Measurements from ENCODE around the gene ACOT7. TPM values are rescaled to one million over a fixed set of nuclear protein-coding genes. Genes with fewer than 3 reads are reported as not detected.
A peak's percentile ranks its signal among the peaks of the same experiment; 100 is the strongest.

The ACOT7 gene
- polyA plus RNA-seq, 1 donor: 17.7 TPM

DNA sequence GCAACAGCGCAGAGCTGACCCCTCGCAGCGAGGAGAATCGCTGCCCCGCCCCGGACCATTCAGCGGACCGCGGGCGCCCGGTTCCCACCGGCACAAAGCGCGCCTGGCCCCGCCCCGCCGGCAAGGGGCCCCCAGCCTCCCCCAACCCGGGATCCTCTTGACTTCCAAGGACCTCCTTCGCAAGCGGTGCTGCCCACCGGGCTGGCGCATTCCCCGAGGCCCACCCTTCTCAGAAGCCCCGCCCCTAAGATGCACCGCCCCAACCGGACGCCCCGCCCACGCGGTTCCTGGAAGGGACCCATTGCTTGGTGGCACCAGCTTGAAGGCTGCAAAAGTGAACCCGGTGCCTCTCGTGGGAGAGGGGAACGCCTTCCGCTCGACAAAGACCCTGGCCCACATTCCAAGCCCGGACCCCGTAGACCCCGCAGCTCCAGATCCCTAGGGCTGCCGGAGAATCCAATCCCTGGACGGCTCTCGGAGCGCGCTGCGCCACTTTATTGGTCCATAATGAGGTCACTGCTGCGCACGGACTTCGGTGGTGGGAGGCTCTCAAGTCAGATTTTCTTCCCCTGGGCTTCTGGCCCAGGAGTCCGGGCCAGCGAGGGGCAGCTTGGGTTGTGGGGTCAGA is 147.6 kb downstream of the ACOT7 start:
- DNase-seq: no peak

DNA sequence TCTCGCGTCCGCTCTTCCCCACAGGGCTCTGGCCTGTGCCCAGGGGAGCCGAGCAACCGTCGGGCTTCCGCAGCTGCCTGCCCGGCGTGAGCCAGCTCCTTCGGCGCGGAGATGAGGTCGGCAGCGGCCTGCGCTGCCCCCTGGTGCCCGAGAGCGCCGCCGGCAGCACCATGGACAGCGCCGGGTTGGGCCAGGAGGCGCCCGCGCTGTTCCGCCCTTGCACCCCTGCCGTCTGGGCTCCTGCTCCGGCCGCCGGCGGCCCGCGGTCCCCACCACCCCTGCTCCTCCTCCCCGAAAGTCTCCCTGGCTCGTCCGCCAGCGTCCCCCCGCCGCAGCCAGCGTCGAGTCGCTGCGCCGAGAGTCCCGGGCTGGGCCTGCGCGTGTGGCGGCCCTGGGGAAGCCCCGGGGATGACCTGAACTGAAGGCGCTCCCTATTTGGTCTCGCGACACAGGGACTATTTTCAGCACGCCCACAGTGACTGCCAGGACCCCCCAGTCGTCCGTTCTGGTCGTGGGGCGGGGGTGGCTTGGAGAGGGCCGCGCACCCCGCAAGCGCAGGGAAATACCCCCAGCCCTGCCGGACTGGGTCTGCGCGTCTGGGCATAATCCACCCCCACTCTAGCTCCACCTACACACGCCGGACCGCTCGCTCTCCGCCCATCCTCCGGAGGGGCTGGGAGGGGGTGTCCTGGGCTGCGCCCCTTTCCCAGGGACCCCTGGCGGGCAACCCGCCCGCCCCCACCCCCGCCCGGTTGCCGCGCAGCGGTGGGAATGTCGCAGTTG is 148.3 kb downstream of the ACOT7 start:
- peak; percentile 88 for DNase-seq

DNA sequence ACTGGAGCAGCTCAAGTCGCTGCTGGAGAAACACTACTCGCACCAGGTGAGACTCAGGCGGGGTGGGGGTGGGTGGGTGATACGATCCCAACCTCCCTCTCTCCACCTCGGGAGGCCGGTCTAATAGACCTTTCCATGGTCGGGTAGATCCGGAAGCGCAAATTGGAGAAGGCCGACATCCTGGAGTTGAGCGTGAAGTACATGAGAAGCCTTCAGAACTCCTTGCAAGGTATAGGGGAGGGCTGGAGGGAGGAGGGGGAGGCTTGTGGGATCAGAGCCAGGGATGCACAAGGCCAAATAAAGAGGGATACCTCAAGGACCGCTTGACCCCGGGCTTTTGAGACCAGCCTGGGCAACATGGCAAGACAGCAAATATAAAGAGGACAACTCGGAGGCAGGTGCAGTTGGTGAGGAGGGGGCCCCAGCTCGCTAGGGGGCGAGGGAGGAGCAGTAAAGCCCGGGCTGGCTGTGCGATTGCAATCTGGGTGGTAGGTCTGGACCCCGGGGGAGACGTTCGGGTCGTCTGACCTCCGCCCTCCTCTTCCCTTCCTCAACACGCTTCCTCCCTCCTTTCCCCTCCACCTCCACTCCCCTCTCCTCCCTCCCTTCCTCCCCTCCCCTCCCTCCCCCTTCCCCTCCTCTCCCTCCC is 149.0 kb downstream of the ACOT7 start:
- no peak for DNase-seq

DNA sequence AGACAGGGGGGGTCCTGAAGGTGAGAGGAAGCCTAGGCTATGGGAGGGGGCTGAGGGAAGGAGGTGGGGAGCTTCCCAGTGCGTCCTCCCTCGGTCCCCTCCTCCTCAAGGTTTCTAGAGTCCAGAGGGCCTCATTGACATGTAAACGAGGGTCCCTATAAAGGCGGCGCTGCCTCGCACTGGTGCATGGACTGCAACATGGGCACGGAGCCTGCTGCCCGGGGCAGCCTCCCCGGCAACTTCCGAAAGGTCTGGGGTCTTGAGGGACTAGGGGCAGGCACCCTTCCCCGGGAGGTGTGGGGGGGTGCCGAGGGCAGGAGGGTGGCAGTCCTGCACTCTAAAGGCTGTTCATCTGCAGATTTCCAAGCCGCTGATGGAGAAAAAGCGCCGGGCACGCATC is 149.6 kb downstream of the ACOT7 start, which contains the start of gene HES3:
TSS of gene HES3 (plus strand) at position 187 of the 400 bp plus-strand sequence. CDS start at position 374, 187 bp downstream.
- no peak for DNase-seq

DNA sequence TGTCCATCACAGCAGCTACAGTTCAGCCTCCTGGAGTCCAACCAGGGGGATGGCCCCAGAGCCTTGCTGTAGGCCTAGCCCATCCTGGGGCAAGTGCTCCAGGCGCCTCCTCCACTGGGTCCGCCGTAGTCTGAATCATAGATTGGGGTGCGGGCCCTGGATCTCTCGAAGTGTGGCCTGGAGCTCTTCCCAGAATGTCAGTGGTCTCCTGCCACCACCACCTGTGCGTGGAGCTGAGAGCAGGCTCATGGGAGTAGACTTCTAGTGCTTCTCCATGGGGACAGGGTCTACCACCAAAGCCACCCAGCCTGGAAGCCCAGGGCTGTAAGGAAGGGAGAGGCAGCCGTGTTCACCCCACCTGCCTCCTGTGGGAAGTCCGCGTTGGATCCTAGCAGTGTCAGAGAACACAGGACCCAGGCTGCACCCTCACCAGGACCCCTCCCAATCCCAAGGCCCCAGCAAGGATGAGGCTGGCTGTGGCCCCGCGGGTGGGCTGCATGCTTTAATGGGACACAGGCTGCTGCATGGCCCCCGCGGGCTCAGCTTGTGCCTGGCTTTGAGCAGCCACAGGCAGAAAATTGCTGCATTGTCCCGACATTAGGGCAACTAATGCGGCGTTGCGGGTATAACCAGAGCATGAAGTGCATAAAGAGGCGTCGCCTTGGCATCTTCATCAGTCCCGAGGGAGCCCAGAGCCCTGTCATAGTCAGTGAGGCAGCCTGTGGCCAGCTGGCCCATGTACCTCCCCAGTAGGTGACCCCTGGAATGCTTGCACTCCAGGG is 150.3 kb downstream of the ACOT7 start:
- DNase-seq: no peak

DNA sequence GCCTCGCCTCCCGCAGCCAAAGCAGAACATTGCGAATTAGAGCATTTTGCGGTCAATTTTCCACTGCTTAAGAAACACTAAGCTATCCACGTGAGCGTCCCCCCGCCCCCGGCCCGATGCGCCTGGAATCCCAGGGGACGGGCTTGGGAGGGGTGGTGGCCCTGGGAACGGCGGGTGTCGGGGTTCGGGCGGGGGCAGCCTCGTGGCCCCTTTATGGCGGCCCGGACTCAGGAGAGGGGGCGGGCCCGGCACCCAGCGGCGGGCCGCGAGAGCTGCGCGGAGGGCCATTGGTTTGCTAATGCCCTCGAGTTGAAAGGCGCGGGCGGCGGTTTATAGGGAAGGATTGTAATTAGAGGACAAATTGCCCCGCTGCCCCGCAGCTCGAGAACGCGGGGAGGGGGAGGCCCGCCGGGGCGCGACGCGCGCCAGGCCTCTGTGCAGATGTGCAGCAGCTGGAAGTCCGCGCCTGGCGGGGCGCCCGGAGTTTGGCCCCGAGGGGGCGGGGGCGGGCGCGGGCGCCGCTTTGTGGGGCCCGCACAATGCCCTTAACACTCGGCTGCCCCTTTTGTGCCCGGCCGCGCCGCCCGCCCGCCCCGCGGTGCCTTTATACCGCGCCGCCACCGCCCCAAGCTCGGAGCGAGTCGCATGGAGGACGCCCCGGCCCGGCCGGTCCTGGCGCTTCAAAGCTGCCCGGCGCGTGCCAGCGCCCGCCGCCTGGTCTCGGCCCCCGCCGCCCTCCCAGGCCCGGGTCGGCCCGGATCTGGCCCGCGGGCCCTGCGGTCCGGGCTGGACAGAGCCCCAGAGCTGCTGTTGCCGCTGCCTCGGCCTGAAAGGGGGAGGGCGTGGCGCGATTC is 151.5 kb downstream of the ACOT7 start:
- DNase-seq: no peak

DNA sequence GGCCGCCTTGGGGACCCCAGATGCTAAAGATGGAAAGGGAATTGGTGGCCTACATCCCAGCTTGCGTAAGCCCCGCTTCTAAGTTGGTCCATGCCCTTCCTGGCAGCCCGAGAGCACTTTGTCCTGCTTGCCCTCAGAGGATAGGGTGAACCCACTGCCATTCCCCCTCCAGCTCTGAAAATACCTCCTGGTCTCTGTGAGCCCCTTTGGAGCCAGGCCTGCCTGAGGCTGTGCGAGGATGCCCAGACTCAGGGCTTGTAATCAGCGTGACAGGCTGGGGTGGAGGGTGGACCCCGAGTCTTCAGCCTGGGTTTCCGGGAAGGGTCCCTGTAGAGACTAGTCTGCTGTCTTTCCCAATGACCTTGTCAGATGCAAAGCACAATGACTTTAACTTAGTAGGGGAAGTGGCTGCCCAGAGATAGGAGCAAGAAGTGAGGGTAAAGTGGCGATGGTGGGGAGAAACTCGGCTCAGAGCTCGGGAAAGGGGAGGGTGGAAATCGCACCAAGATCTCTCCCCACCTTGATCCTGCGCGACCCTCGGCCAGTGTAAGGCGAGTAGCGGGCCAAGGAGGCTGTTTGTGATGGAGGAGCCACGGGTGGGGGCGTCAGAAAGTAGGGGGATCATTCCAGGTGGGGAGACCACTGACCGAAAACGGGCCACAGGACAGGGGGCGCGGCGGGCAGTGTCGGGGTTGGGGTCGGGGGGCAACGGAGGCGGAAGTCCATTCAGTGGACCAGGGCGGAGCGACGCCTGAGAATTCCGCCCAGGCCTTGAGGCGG is 152.3 kb downstream of the ACOT7 start:
- no peak for DNase-seq

DNA sequence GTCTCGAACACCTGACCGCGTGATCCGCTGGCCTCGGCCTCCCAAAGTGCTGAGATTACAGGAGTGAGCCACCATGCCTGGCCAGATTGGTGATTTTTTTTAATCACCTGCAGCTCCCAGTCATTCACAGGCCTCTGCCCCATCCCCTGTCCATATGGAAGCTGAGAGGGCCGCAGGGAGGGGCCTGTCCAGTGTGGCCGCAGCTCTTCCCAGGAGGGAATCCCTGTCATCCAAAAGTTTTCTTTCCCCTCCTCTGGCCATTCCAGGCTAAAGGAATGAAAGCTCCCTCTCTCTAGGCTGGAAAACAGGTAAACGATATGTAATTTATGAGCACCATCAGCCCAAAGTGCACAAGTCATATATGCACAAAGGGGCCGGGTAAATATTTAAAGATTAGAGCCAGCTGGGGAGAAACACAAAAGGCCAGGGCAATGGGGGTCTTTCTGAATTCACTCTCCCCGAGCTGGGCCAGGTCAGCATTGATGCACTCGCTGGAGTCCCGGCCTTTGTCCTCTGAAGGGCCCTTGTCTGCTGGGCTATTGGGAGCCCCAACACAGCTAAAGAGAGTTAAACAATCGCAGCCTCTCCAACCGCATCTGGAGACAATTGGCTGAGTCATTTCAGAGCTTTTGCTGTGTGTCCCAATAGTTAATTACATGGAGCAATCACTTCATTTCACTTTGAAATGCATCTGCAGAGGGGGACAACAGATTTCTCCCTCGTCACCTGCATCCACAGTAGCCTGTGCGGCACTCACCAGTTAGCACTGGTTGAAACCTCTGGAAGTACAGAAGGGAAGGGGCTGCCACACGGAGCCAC is 153.4 kb downstream of the ACOT7 start:
- no peak for DNase-seq

DNA sequence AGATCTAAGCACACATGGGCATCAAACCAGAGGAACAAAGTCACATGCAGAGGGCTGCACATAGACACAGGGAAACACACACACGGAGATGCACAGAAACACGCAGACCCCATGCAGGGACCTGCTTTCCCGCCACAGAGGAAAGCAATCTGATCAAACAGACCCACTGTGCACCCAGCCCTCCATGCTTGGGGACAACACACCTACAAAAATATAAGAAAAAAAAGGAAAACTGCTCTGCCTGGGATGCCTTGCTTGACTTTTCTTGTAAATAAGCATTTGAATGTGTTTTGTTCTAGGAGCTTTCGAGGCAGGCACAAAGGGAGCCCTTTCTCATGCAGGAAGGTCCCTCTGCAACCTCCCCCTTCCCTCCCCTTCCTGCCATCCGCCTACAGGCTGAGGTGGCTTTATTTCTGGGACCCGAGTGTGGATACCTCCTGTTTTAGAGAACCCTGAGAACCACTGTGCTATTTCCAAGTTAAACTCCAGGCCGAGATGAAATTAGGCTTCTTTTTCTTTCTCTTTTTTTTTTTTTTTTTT is 154.3 kb downstream of the ACOT7 start:
- no peak for DNase-seq

DNA sequence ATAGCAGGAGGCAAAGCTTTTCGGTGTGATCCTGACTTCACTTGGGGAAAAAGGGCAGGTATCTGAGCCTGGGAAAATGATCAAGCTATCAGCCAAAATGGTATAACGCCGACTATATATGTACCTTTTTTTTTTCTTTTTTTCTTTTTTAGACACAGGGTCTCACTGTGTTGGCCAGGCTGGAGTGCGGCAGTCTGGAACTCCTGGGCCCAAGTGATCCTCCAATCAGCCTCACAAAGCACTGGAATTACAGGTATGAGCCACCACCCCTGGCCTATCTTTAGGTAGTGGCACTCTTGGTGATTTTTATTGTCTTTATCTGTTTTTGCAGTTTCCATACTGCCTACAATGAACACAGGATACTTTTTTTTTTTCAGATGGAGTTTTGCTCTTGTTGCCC is 156.5 kb downstream of the ACOT7 start:
- no peak for DNase-seq

DNA sequence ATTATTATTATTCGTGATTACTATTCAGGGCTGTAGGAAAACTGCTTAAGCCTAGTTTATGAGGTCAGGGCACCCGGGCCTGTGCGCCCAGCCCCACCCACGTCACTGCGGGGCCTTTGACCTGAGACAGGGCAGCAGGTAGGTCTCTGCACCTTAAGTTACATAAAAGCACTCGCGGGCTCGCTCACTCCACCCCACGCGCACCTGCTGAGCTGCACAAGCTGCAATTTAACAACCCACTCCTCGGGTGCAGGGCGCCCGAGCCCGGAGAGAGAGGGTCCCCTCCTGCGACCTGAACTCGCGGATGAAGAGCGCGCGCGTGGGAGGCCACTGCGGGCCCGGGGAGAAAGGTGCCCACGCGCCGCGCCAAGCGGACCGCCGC is 158.3 kb downstream of the ACOT7 start:
- no peak for DNase-seq

DNA sequence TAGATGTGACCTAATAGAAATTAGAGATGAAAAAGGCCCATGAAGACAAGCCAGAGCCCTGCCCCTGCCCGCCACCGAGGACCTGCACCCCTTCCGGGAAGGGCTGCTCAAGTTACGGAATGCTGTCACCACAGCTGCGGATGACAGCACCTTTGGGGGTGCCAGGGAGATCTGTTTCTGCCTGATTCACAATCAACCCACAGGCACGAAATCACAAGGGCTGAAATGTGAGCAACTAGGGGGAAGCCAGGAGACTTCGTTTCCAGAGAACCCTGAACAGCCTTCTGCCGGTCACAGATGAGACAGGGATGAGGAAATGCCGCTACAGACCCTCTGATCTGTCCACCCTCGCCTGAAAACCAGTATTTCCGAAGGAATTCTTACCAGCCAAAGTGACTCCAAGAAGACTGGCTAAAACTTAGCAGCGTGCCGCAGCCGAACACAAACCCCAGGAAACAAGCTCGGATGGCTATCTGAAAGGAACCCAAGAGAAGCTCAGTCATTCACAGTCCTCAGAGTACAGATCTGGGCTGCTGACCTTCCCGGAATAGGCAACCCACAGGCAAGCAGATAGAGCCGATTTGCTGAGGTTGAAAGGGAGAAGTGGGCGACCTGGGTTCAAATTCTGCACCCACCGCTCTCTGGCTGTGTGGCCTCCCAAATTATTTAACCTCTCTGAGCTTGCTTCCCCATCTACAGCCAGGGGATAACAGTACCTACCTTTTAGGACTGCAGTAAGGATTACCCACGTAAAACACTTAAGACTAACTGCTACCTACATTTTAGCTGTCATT is 158.9 kb downstream of the ACOT7 start:
- no peak for DNase-seq

DNA sequence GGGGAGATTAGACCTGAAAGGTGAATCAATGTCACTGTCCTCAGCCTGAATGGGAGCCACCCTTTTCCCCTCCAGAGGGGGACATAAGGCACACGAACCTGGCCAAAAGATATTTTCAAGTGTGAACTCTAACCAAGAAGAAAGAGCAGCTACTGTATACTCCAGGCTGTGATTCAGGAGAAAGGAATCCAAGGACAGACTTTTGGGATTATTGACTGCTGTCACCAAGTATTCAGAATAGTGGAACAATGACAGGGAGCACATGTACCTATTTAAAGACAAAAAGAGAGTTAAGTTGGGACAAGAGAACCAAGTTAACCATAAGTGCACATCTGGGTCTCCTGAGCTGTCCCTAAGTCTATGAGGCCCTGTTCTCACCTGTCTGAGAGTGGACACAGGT is 160.2 kb downstream of the ACOT7 start:
- DNase-seq: no peak

DNA sequence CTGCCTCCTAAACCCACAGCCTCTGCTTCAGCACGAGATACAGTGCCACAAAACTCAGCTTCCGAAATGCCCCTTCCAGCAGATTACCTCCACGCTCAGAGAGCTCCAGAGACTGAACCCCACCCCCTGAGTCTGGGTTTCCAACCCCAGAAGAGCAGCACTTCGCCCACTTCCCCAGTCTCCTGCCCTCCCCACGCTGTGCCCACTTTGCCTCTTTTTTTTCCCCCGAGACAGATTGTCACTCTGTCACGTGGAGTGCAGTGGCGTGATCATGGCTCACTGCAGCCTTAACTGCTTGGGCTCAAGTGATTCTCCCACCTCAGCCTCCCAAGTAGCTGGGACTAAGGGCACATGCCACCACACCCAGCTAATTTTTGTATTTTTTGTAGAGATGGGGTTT is 167.9 kb downstream of the ACOT7 start:
- no peak for DNase-seq

DNA sequence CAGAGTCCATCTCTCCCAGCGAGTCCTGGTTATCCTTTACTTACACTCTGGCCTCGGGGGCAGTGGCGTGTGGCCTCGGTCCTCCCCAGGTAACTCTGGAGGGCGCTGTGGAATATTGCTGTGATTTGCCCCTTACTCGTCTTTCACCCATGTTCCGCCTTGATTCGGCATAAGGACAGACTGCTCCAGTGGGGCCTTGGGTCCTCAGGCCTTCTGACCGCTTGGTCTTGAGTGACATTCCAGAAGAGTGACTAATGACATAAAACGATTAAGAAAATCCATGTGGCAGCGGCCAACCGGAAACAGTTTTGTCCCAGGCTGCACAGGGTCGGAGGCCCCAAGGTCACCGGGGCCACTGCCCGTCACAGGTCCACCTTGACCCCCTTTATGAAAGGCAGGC is 168.8 kb downstream of the ACOT7 start:
- DNase-seq: no peak

DNA sequence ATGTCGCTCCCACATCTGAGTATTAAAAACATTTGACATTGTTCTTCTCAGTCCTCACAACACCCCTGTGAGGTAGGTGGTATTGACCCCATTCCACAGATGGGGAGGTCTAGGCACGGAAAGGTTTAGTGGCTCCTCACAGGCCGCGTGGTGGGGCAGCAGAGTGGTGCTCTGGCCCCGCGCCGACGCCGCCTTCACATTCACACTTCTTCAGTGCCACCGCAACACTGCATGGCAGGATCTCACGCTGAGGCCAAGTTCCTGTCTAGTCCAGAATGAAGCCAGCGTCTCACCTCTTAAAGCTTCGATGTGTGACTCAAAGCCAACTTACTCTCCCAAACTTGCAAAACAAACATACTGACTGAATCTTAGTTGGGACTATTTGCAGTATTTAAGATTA is 169.9 kb downstream of the ACOT7 start:
- no peak for DNase-seq

DNA sequence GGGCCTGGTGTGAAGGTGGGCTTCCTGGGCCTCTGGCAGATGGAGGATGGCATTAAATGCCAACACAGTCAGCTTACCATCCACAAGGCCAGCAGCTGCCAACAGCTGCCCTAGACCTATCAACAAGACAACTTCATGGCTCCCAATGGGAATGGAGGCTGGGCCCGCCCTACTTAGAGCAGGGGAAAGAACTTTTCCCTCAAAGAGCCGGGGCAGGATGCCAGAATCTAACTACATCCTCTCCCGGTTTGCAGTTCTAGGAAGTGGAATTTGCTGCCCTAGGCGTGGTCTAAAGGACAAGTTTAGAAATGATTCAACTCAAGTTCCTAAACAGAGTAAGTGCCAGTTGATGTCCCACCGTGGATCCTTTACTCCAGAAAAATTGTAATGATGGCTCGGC is 170.9 kb downstream of the ACOT7 start:
- peak; percentile 67 for DNase-seq

DNA sequence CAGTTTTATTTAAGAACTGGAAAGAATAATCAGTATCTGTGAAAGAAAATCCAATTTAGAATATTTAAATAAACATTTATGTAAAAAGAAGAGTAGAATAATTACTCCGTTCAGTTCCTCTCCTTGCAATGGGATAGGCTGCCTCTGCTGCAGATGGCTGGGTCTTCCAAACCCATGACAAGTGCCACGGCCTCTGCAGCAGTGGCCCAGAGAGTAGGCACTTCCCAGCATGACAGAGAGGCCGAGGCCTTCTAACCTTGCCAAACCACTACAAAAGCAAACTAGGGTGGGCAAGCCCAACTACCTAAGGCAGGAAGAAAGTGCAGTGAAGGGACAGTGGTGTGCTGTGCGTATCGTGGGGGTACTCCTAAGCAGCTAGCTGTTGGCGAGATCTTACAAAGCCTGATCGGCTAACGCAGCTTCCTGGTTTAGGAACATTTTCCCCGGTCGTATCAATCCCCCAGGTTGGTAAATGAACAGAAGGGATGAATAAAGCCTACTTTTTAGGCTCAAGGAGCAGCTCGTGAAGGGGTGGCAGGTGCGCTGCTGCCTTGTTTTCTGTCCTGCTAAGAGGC is 172.3 kb downstream of the ACOT7 start:
- no peak for DNase-seq

DNA sequence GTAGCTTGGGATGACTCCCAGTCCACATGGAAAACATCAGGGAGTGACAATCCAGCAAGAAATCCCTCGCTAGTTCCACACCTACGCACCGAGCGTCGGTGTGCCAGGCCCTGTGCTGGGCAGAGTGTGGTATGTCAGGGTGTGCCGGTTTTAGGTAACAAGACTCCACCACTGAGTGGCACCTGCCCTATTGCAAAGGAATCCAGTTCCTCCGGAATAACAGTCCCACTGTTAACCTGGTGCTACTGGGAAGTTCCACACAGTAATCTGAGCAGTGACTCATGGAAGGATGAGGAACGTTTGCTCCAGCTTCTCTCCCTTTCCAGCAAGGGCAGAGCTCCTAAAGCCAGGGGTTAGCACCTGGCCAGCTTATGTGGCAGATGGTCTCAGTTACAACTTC is 173.3 kb downstream of the ACOT7 start:
- DNase-seq: no peak

All from hindlimb muscle (tissue), 1 donor.